IMR-90 (cell line): ENCODE measurements around the gene RPL41. TPM values are rescaled to one million over a fixed set of nuclear protein-coding genes. Genes with fewer than 3 reads are reported as not detected.
A peak's percentile ranks its signal among the peaks of the same experiment; 100 is the strongest.

ENCODE experiments used
- ATAC-seq: fragments of 200-7000 bp; cut with Tn5 transposase; 2 replicates; pipeline ENCODE4 v1.9.1; 2020; ENCODE audit warnings: low read depth, mild to moderate bottlenecking, moderate library complexity
- BruUV-seq: library from RNA; stranded (reverse); fragments of 400-500 nt; replicated peaks from 2 replicates; lab custom pipeline; 2021; lab: Mats Ljungman, UMichigan
- CTCF ChIA-PET: fragments of 300-600 bp; formaldehyde crosslinking; extraction: SDS; loops from one replicate; lab custom pipeline; 2021; ENCODE audit warnings: antibody characterized with exemption; lab: Yijun Ruan, JAX
- POLR2A ChIA-PET: fragments of 300-600 bp; sonication (Branson Sonifier 250); formaldehyde crosslinking; loops from one replicate; lab custom pipeline; 2022; ENCODE audit warnings: antibody characterized with exemption; ENCODE audit not compliant: unreplicated experiment; lab: Charles Lee
- DNase-seq: peaks from one replicate; pipeline ENCODE4 v3.0.0; 2013
- H2AFZ ChIP-seq: replicated peaks from 2 replicates; pipeline ENCODE3; 2013; ENCODE audit warnings: low read length, mild to moderate bottlenecking; ENCODE audit not compliant: poor library complexity
- H2AK5ac ChIP-seq: 2 replicates; pipeline ENCODE4 v1.6.1; 2013; ENCODE audit warnings: low read depth, low read length, inconsistent platforms
- H2AK9ac ChIP-seq: replicated peaks from 2 replicates; pipeline ENCODE3; 2013; ENCODE audit warnings: mild to moderate bottlenecking, low read depth, low read length, moderate library complexity; ENCODE audit not compliant: poor library complexity
- H2BK120ac ChIP-seq: 2 replicates; pipeline ENCODE4 v1.6.1; 2013; ENCODE audit warnings: low read depth, low read length, inconsistent platforms
- H2BK15ac ChIP-seq: 3 replicates; pipeline ENCODE4 v1.6.1; 2013; ENCODE audit warnings: low read depth, low read length, inconsistent platforms
- H2BK20ac ChIP-seq: 2 replicates; pipeline ENCODE4 v1.6.1; 2013; ENCODE audit warnings: low read depth, mild to moderate bottlenecking, inconsistent platforms, low read length, moderate library complexity
- H2BK5ac ChIP-seq: 2 replicates; pipeline ENCODE4 v1.6.1; 2013; ENCODE audit warnings: mild to moderate bottlenecking, low read depth, low read length, inconsistent platforms; ENCODE audit not compliant: poor library complexity, severe bottlenecking
- H3K14ac ChIP-seq: replicated peaks from 2 replicates; pipeline ENCODE4 v1.6.1; 2013; ENCODE audit warnings: low read depth, low read length, inconsistent platforms
- H3K18ac ChIP-seq: 2 replicates; pipeline ENCODE4 v1.6.1; 2013; ENCODE audit warnings: low read depth, low read length, control low read depth
- H3K23ac ChIP-seq: 2 replicates; pipeline ENCODE4 v1.6.1; 2013; ENCODE audit warnings: low read depth, low read length, inconsistent platforms
- H3K27ac ChIP-seq: 2 replicates; pipeline ENCODE4 v1.5.1; 2013; ENCODE audit warnings: mild to moderate bottlenecking, control low read depth, low read length; ENCODE audit not compliant: insufficient read depth
- H3K27me3 ChIP-seq: 2 replicates; pipeline ENCODE4 v1.6.1; 2013; ENCODE audit warnings: low read length; ENCODE audit not compliant: control insufficient read depth, insufficient read depth
- H3K36me3 ChIP-seq: 2 replicates; pipeline ENCODE4 v1.6.1; 2013; ENCODE audit warnings: low read length, mixed read lengths; ENCODE audit not compliant: control insufficient read depth, insufficient read depth
- H3K4ac ChIP-seq: 2 replicates; pipeline ENCODE4 v1.6.1; 2013; ENCODE audit warnings: low read depth, low read length, inconsistent platforms
- H3K4me1 ChIP-seq: 2 replicates; pipeline ENCODE4 v1.6.1; 2013; ENCODE audit warnings: low read length, mixed read lengths; ENCODE audit not compliant: control insufficient read depth, insufficient read depth
- H3K4me2 ChIP-seq: 2 replicates; pipeline ENCODE4 v1.6.1; 2013; ENCODE audit warnings: low read depth, mild to moderate bottlenecking, control low read depth, low read length, moderate library complexity
- H3K4me3 ChIP-seq: 2 replicates; pipeline ENCODE4 v1.5.1; 2013; ENCODE audit warnings: low read depth, mild to moderate bottlenecking, control low read depth, low read length, moderate library complexity; ENCODE audit not compliant: insufficient read depth
- H3K56ac ChIP-seq: 2 replicates; pipeline ENCODE4 v1.6.1; 2013; ENCODE audit warnings: low read length, inconsistent platforms; ENCODE audit not compliant: insufficient read depth; ENCODE audit errors: extremely low read depth
- H3K79me1 ChIP-seq, 2 experiments: 2 replicates each; pipeline ENCODE4 v1.6.1; 2013; ENCODE audit warnings: low read length in 2 of 2, inconsistent platforms in 1 of 2, low read depth in 1 of 2
- H3K9ac ChIP-seq: 2 replicates; pipeline ENCODE4 v1.6.1; 2013; ENCODE audit warnings: low read depth, low read length, control low read depth
- H3K9me1 ChIP-seq: 2 replicates; pipeline ENCODE4 v1.6.1; 2013; ENCODE audit warnings: low read length, inconsistent platforms; ENCODE audit not compliant: insufficient read depth
- H3K9me3 ChIP-seq: 2 replicates; pipeline ENCODE4 v1.6.1; 2013; ENCODE audit warnings: low read length; ENCODE audit not compliant: control insufficient read depth, insufficient read depth
- H4K20me1 ChIP-seq: 2 replicates; pipeline ENCODE4 v1.6.1; 2013; ENCODE audit warnings: low read length, inconsistent platforms; ENCODE audit not compliant: insufficient read depth
- H4K5ac ChIP-seq: 2 replicates; pipeline ENCODE4 v1.6.1; 2013; ENCODE audit warnings: mild to moderate bottlenecking, low read depth, low read length, control low read depth
- H4K8ac ChIP-seq, 2 experiments: 2 replicates each; pipeline ENCODE4 v1.6.1; 2013; ENCODE audit warnings: low read depth in 2 of 2, low read length in 2 of 2, control low read depth in 1 of 2, inconsistent platforms in 1 of 2
- H4K91ac ChIP-seq: 2 replicates; pipeline ENCODE4 v1.6.1; 2013; ENCODE audit warnings: low read depth, low read length, inconsistent platforms; ENCODE audit not compliant: insufficient read depth
- CEBPB ChIP-seq: IDR thresholded peaks from 2 replicates; pipeline ENCODE4 v1.6.1; 2012; ENCODE audit warnings: low read depth, low read length, improper control_type of control experiment
- CHD1 ChIP-seq: IDR thresholded peaks from 2 replicates; pipeline ENCODE4 v1.6.1; 2012; ENCODE audit warnings: low read depth, low read length, improper control_type of control experiment
- WGBS, 2 experiments: methylation state at CpG; one replicate each; pipeline versions ENCODE4 v1.1.5 to v1.1.7; 2013; ENCODE audit warnings: missing lambda C conversion rate in 2 of 2; ENCODE audit not compliant: insufficient read length in 1 of 2; ENCODE audit errors: extremely low coverage in 2 of 2; 5-methylcytosine and 5-hydroxymethylcytosine counted together
- dilution Hi-C: fragments of 300-500 bp; cut with HindIII; formaldehyde crosslinking; loops from one replicate; pipeline ENCODE4 v1.14.3; 2018; ENCODE audit warnings: low sequenced_read_pairs; ENCODE audit not compliant: unreplicated experiment
- in situ Hi-C: fragments of 300-500 bp; cut with MboI; formaldehyde crosslinking; loops from 3 replicates; pipeline ENCODE4 v1.14.3; 2019; ENCODE audit warnings: low sequenced_read_pairs, inconsistent platforms, mixed read lengths
- intact Hi-C: fragments of 100-400 bp; cut with micrococcal nuclease; formaldehyde crosslinking; loops from 2 replicates; pipeline ENCODE4 v1.10.0; 2022
- polyA plus RNA-seq, 3 experiments: library from polyadenylated mRNA; depleted of rRNA; stranded (reverse); fragments of >200 nt; gene quantifications; 2 replicates each; pipeline ENCODE4 v1.2.3, GENCODE V29; 2012; ENCODE audit warnings: low replicate concordance in 1 of 3
- total RNA-seq: library from RNA; depleted of rRNA; stranded (reverse); fragments of >200 nt; gene quantifications from 2 replicates; pipeline ENCODE4 v1.2.3, GENCODE V29; 2012

Gene RPL41
- total and polyA plus RNA-seq, 2 of the 4 experiments (the other 2 are of a cell fraction) = 1,119 to 9,394 TPM

DNA sequence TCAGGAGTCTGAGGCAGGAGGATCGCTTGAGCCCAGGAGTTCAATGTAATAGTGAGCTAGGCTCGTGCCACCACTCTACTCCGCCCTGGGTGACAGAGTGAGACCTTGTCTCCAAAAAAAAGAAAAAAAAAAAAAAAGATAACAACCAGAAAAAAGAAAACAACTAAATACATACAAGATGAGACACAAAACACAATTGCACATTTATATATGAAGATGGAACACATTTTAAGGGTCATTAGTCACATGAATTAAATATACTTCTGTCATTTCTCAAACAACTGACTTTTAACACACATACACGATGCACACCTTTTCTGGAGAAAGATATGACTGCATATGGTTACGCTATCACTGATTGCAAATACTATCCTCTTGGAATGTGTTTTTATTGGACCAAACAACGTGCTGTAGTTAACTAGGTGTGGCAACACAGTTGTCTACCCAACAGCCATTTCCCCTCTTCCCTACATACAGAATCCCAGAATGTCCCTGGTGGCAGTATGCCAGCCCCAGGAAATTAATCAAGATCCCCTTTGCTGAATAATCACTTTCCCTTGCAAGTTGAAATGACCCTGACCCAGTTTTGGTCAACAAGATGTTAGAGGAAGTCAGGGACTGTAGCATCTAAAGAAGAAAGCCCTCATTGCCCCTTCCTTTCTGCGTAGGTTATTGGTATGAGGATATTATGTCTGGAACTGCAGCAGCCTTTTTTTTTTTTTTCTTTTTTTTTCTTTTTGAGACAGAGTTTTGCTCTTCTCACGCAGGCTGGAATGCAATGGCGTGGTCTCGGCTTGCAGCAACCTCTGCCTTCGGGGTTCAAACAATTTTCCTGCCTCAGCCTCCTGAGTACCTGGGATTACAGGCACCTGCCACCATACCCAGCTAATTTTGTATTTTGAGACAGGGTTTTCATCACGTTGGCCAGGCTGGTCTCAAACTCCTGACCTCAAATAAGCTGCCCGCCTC lies 30.3 kb downstream of the RPL41 start:
- H2BK20ac ChIP-seq = no peak overlapping the region
- CTCF ChIA-PET = no interaction called here
- POLR2A ChIA-PET = interaction anchor here (0.6 kb wide), 1 partner anchor 15 kb away, joined by 7 read pairs; no protein-coding TSS in a partner anchor
- peaks cover 4% of the 10 kb centered on the region for H3K4me1 ChIP-seq
- no peak overlapping the region for H3K9ac ChIP-seq
- dilution Hi-C loops (no loop called here), intact Hi-C loops (no loop called here), in situ Hi-C loops (no loop called here)
- H3K9me1 ChIP-seq = peaks cover 16% of the 10 kb centered on the region
- ATAC-seq = peak; percentile 31
- BruUV-seq = no TSS peak
- no peak overlapping the region for H3K56ac ChIP-seq
- no peaks in the 10 kb centered on the region for H3K27me3 ChIP-seq
- no peak overlapping the region for H2BK15ac ChIP-seq
- peak overlapping the region; percentile 25 for H2BK5ac ChIP-seq
- no peak overlapping the region for H2AK5ac ChIP-seq
- H3K4me3 ChIP-seq = no peak overlapping the region
- H3K4me2 ChIP-seq = peak overlapping the region; percentile 41; the same call in 1 of the 2 replicates
- peaks cover 6% of the 10 kb centered on the region in 2 experiments; a peak in 3 of 4 replicates for H3K79me1 ChIP-seq
- H4K5ac ChIP-seq = no peak overlapping the region
- no peak overlapping the region for H2BK120ac ChIP-seq
- peak overlapping the region; percentile 78 for H2AK9ac ChIP-seq
- no peaks in the 10 kb centered on the region for H3K9me3 ChIP-seq
- peak overlapping the region; percentile 15; the same call in 1 of the 2 replicates for H3K14ac ChIP-seq
- no peak for TF ChIP-seq CHD1
- TF ChIP-seq CEBPB = 0 out of 2 replicates have a peak, but pooled peaks have one; percentile 25
- no peak overlapping the region; a peak in 1 of 4 replicates for H4K8ac ChIP-seq
- no CpG with 5 or more reads among the region's 13 CpGs for WGBS, 2 experiments
- no peak overlapping the region for H3K4ac ChIP-seq
- peak overlapping the region; percentile 58 for H2AFZ ChIP-seq
- no peak overlapping the region for H3K27ac ChIP-seq
- no peaks in the 10 kb centered on the region for H4K20me1 ChIP-seq
- peaks cover 32% of the 10 kb centered on the region for H3K36me3 ChIP-seq
- no peak for DNase-seq
- H4K91ac ChIP-seq = no peak overlapping the region
- no peak overlapping the region for H3K23ac ChIP-seq
- H3K18ac ChIP-seq = no peak overlapping the region
